ENCODE data around the gene PCDH9. TPM values are rescaled to one million over a fixed set of nuclear protein-coding genes. Genes with fewer than 3 reads are reported as not detected.

The PCDH9 gene
- total and polyA plus RNA-seq, 5 donors = 5.1 to 30.0 (median 27.8) TPM

GRCh38 chr13:66659701-66660467 is 570.3 kb downstream of the PCDH9 start:
- no peaks in the 10 kb centered on the region for H3K4me1 ChIP-seq (ENCODE audit: control insufficient read depth, insufficient read depth, low read length)
- no peaks in the 10 kb centered on the region for H3K27me3 ChIP-seq (ENCODE audit: control insufficient read depth, insufficient read depth)
- H3K4me3 ChIP-seq (ENCODE audit: low read length) = no peak overlapping the region
- DNase-seq (no peak), ATAC-seq (peak in 1 of 2 donors; percentile 62)
- intact Hi-C loops (cut with DNase I) = no loop called here
- no peak overlapping the region for H3K27ac ChIP-seq (ENCODE audit: low read length)
- H3K9me3 ChIP-seq (ENCODE audit: control insufficient read depth, low read length) = no peaks in the 10 kb centered on the region
- 79% methylated on average over 7 of the region's 7 CpGs for WGBS

- DNase-seq = no peak
Measured at GRCh38 chr13:66659286-66659685, 570.9 kb downstream of the PCDH9 start.

GRCh38 chr13:66657165-66657881 is 572.8 kb downstream of the PCDH9 start:
- intact Hi-C loops (cut with DNase I) = no loop called here
- no peaks in the 10 kb centered on the region for H3K27me3 ChIP-seq (ENCODE audit: control insufficient read depth, insufficient read depth)
- DNase-seq (peak; percentile 59 to 81 (median 62)), ATAC-seq (peak; percentile 57 to 71)
- H3K4me1 ChIP-seq (ENCODE audit: control insufficient read depth, insufficient read depth, low read length) = no peaks in the 10 kb centered on the region
- WGBS = 35% methylated on average over 6 of the region's 6 CpGs
- H3K4me3 ChIP-seq (ENCODE audit: low read length) = no peak overlapping the region
- no peak overlapping the region for H3K27ac ChIP-seq (ENCODE audit: low read length)
- no peaks in the 10 kb centered on the region for H3K9me3 ChIP-seq (ENCODE audit: control insufficient read depth, low read length)

More at GRCh38 chr13:66659286-66659685, 570.9 kb downstream of the PCDH9 start:
- H3K4me1 ChIP-seq (ENCODE audit: control insufficient read depth, insufficient read depth, low read length) = no peaks in the 10 kb centered on the region
- no peak for ATAC-seq
- H3K9me3 ChIP-seq (ENCODE audit: control insufficient read depth, low read length) = no peaks in the 10 kb centered on the region
- H3K4me3 ChIP-seq (ENCODE audit: low read length) = no peak overlapping the region
- no peaks in the 10 kb centered on the region for H3K27me3 ChIP-seq (ENCODE audit: control insufficient read depth, insufficient read depth)
- intact Hi-C loops (cut with DNase I) = no loop called here
- WGBS = 83% methylated on average over 2 of the region's 2 CpGs
- no peak overlapping the region for H3K27ac ChIP-seq (ENCODE audit: low read length)

- ATAC-seq (no peak), DNase-seq (no peak)
- Histone ChIP-seq H3K9me3 (ENCODE audit: control insufficient read depth, low read length) (no peaks in the 10 kb centered on the region), H3K4me3 (ENCODE audit: low read length) (no peak overlapping the region), H3K27me3 (ENCODE audit: control insufficient read depth, insufficient read depth) (no peaks in the 10 kb centered on the region), H3K4me1 (ENCODE audit: control insufficient read depth, insufficient read depth, low read length) (no peaks in the 10 kb centered on the region), H3K27ac (ENCODE audit: low read length) (no peak overlapping the region)
- 91% methylated on average over 2 of the region's 2 CpGs for WGBS
- intact Hi-C loops (cut with DNase I) = no loop called here
Measured at GRCh38 chr13:66655847-66656454, 574.2 kb downstream of the PCDH9 start.

- Histone ChIP-seq H3K27ac (ENCODE audit: low read length) (no peak overlapping the region), H3K4me1 (ENCODE audit: control insufficient read depth, insufficient read depth, low read length) (no peaks in the 10 kb centered on the region), H3K4me3 (ENCODE audit: low read length) (no peak overlapping the region), H3K9me3 (ENCODE audit: control insufficient read depth, low read length) (no peaks in the 10 kb centered on the region), H3K27me3 (ENCODE audit: control insufficient read depth, insufficient read depth) (no peaks in the 10 kb centered on the region)
- WGBS = 80% methylated on average over 3 of the region's 3 CpGs
- DNase-seq = no peak
- intact Hi-C loops (cut with DNase I) = no loop called here
- ATAC-seq = no peak
Measured at GRCh38 chr13:66644855-66645460, 585.2 kb downstream of the PCDH9 start.

- Histone ChIP-seq H3K27ac (ENCODE audit: low read length) (no peak overlapping the region), H3K4me3 (ENCODE audit: low read length) (no peak overlapping the region), H3K27me3 (ENCODE audit: control insufficient read depth, insufficient read depth) (no peaks in the 10 kb centered on the region), H3K9me3 (ENCODE audit: control insufficient read depth, low read length) (no peaks in the 10 kb centered on the region), H3K4me1 (ENCODE audit: control insufficient read depth, insufficient read depth, low read length) (no peaks in the 10 kb centered on the region)
- 89% methylated on average over 2 of the region's 2 CpGs for whole genome bisulfite sequencing
- DNase-seq (no peak), ATAC-seq (no peak)
- intact Hi-C loops (cut with DNase I) = no loop called here
Measured at GRCh38 chr13:66640231-66640630, 589.9 kb downstream of the PCDH9 start.

GRCh38 chr13:66639044-66639443 is 591.1 kb downstream of the PCDH9 start:
- WGBS = 83% methylated on average over 1 of the region's 1 CpG
- intact Hi-C loops (cut with DNase I) = no loop called here

GRCh38 chr13:66635526-66635925 is 594.6 kb downstream of the PCDH9 start:
- no peak for ATAC-seq
- WGBS = 85% methylated on average over 1 of the region's 1 CpG
- H3K27ac ChIP-seq (ENCODE audit: low read length) = no peak overlapping the region
- H3K4me1 ChIP-seq (ENCODE audit: control insufficient read depth, insufficient read depth, low read length) = no peaks in the 10 kb centered on the region
- DNase-seq = no peak
- no peak overlapping the region for H3K4me3 ChIP-seq (ENCODE audit: low read length)
- H3K27me3 ChIP-seq (ENCODE audit: control insufficient read depth, insufficient read depth) = no peaks in the 10 kb centered on the region
- no peaks in the 10 kb centered on the region for H3K9me3 ChIP-seq (ENCODE audit: control insufficient read depth, low read length)
- intact Hi-C loops (cut with DNase I) = no loop called here

More at GRCh38 chr13:66639044-66639443, 591.1 kb downstream of the PCDH9 start:
- Histone ChIP-seq H3K9me3 (ENCODE audit: control insufficient read depth, low read length) (no peaks in the 10 kb centered on the region), H3K27ac (ENCODE audit: low read length) (no peak overlapping the region), H3K4me1 (ENCODE audit: control insufficient read depth, insufficient read depth, low read length) (no peaks in the 10 kb centered on the region), H3K4me3 (ENCODE audit: low read length) (no peak overlapping the region), H3K27me3 (ENCODE audit: control insufficient read depth, insufficient read depth) (no peaks in the 10 kb centered on the region)
- no peak for DNase-seq
- ATAC-seq = no peak

GRCh38 chr13:66634384-66634783 is 595.8 kb downstream of the PCDH9 start:
- intact Hi-C loops (cut with DNase I) = no loop called here
- ATAC-seq (peak in 1 of 2 donors; percentile 36), DNase-seq (no peak)
- no peaks in the 10 kb centered on the region for H3K27me3 ChIP-seq (ENCODE audit: control insufficient read depth, insufficient read depth)
- H3K4me1 ChIP-seq (ENCODE audit: control insufficient read depth, insufficient read depth, low read length) = no peaks in the 10 kb centered on the region
- H3K4me3 ChIP-seq (ENCODE audit: low read length) = no peak overlapping the region
- no peaks in the 10 kb centered on the region for H3K9me3 ChIP-seq (ENCODE audit: control insufficient read depth, low read length)
- H3K27ac ChIP-seq (ENCODE audit: low read length) = no peak overlapping the region

- no peak for DNase-seq
- WGBS = 67% methylated on average over 4 of the region's 4 CpGs
- intact Hi-C loops (cut with DNase I) = no loop called here
Measured at GRCh38 chr13:66627512-66627911, 602.6 kb downstream of the PCDH9 start.

GRCh38 chr13:66624302-66624701 is 605.8 kb downstream of the PCDH9 start:
- peaks cover 4% of the 10 kb centered on the region for H3K4me1 ChIP-seq (ENCODE audit: control insufficient read depth, insufficient read depth, low read length)
- DNase-seq = no peak
- H3K27me3 ChIP-seq (ENCODE audit: control insufficient read depth, insufficient read depth) = no peaks in the 10 kb centered on the region
- H3K4me3 ChIP-seq (ENCODE audit: low read length) = no peak overlapping the region
- WGBS = 80% methylated on average over 3 of the region's 3 CpGs
- no peak overlapping the region for H3K27ac ChIP-seq (ENCODE audit: low read length)
- intact Hi-C loops (cut with DNase I) = no loop called here
- peak; percentile 73 to 83 for ATAC-seq
- H3K9me3 ChIP-seq (ENCODE audit: control insufficient read depth, low read length) = no peaks in the 10 kb centered on the region

More at GRCh38 chr13:66627512-66627911, 602.6 kb downstream of the PCDH9 start:
- Histone ChIP-seq H3K4me1 (ENCODE audit: control insufficient read depth, insufficient read depth, low read length) (peaks cover 4% of the 10 kb centered on the region), H3K9me3 (ENCODE audit: control insufficient read depth, low read length) (no peaks in the 10 kb centered on the region), H3K27ac (ENCODE audit: low read length) (no peak overlapping the region), H3K4me3 (ENCODE audit: low read length) (no peak overlapping the region), H3K27me3 (ENCODE audit: control insufficient read depth, insufficient read depth) (no peaks in the 10 kb centered on the region)
- no peak for ATAC-seq
